Effector memory CD8-positive, alpha-beta T cell (primary cell): ENCODE data around the gene CHST12.
"Not testable (repeated sequence)": the region's sequence is repeated elsewhere in the genome, so short reads cannot be mapped to it uniquely, and the experiment has no call there.

Source experiments
- ATAC-seq: fragments of 150-1000 bp; cut with Tn5 transposase; replicated peaks from 2 replicates; pipeline ENCODE4 v1.10.0; 2021; ENCODE audit warnings: mild to moderate bottlenecking, moderate library complexity
- DNase-seq, 3 experiments: peaks; one replicate each; pipeline ENCODE4 v3.0.0; 2021
- H3K27ac Mint-ChIP-seq, 2 donors: one replicate each; pipeline ENCODE4 v1.8.0; 2022; ENCODE audit warnings: mild to moderate bottlenecking in 2 of 2, mixed read lengths in 2 of 2, moderate library complexity in 2 of 2
- H3K27me3 Mint-ChIP-seq, 2 donors: one replicate each; pipeline ENCODE4 v1.8.0; 2022; ENCODE audit warnings: mixed read lengths in 2 of 2
- H3K36me3 Mint-ChIP-seq: one replicate; pipeline ENCODE4 v1.8.0; 2022; ENCODE audit warnings: mild to moderate bottlenecking, moderate library complexity, mixed read lengths; ENCODE audit not compliant: insufficient read depth
- H3K4me1 Mint-ChIP-seq, 2 donors: one replicate each; pipeline ENCODE4 v1.8.0; 2022; ENCODE audit warnings: low read depth in 2 of 2, mixed read lengths in 2 of 2
- H3K4me3 Mint-ChIP-seq, 2 donors: one replicate each; pipeline ENCODE4 v1.8.0; 2022; ENCODE audit warnings: mild to moderate bottlenecking in 2 of 2, mixed read lengths in 2 of 2, moderate library complexity in 2 of 2
- H3K9me3 Mint-ChIP-seq, 2 donors: one replicate each; pipeline ENCODE4 v1.8.0; 2022; ENCODE audit warnings: mixed read lengths in 2 of 2

Gene CHST12

GRCh38 chr7:2452643-2453270, 49.3 kb downstream of the CHST12 start:
- H3K27ac Mint-ChIP-seq = peak overlapping the region in 1 of 2 donors; percentile 68
- ATAC-seq (no peak), DNase-seq (no peak)
- no peaks in the 10 kb centered on the region for H3K9me3 Mint-ChIP-seq
- peak overlapping the region; percentile 50 to 51 for H3K4me3 Mint-ChIP-seq
- peaks cover 6% of the 10 kb centered on the region for H3K36me3 Mint-ChIP-seq
- H3K27me3 Mint-ChIP-seq = no peaks in the 10 kb centered on the region
- peaks cover 11% of the 10 kb centered on the region in 2 donors for H3K4me1 Mint-ChIP-seq

GRCh38 chr7:2453849-2454248, 50.4 kb downstream of the CHST12 start:
- DNase-seq, ATAC-seq, H3K36me3 Mint-ChIP-seq, H3K27ac Mint-ChIP-seq, H3K4me3 Mint-ChIP-seq, H3K9me3 Mint-ChIP-seq, H3K27me3 Mint-ChIP-seq: not testable (repeated sequence)
- peaks cover 17 to 19% of the 10 kb centered on the region in 2 donors for H3K4me1 Mint-ChIP-seq

- no peak overlapping the region for H3K4me3 Mint-ChIP-seq
- no peaks in the 10 kb centered on the region for H3K27me3 Mint-ChIP-seq
- DNase-seq = no peak
- ATAC-seq = no peak
- H3K27ac Mint-ChIP-seq = peak overlapping the region; percentile 42 to 77
- peaks cover 12 to 15% of the 10 kb centered on the region in 2 donors for H3K4me1 Mint-ChIP-seq
- H3K9me3 Mint-ChIP-seq = no peaks in the 10 kb centered on the region
- H3K36me3 Mint-ChIP-seq = peaks cover 8% of the 10 kb centered on the region
These were observed 56.3 kb downstream of the CHST12 start for GRCh38 chr7:2459674-2460073.

- H3K4me3 Mint-ChIP-seq = no peak overlapping the region
- H3K4me1 Mint-ChIP-seq = peaks cover 12 to 15% of the 10 kb centered on the region in 2 donors
- no peak for DNase-seq
- ATAC-seq = no peak
- no peaks in the 10 kb centered on the region for H3K27me3 Mint-ChIP-seq
- peak overlapping the region in 1 of 2 donors; percentile 42 for H3K27ac Mint-ChIP-seq
- H3K36me3 Mint-ChIP-seq = peaks cover 8% of the 10 kb centered on the region
- no peaks in the 10 kb centered on the region for H3K9me3 Mint-ChIP-seq
These were observed 56.8 kb downstream of the CHST12 start for GRCh38 chr7:2460188-2460587.

GRCh38 chr7:2460641-2461040, 57.2 kb downstream of the CHST12 start:
- Mint-ChIP-seq H3K27me3 (no peaks in the 10 kb centered on the region), H3K4me3 (no peak overlapping the region), H3K9me3 (no peaks in the 10 kb centered on the region), H3K36me3 (peaks cover 8% of the 10 kb centered on the region), H3K27ac (no peak overlapping the region), H3K4me1 (peaks cover 12 to 15% of the 10 kb centered on the region in 2 donors)
- ATAC-seq = no peak
- no peak for DNase-seq

GRCh38 chr7:2461268-2462026, 58.0 kb downstream of the CHST12 start:
- Mint-ChIP-seq H3K4me1 (peaks cover 12 to 15% of the 10 kb centered on the region in 2 donors), H3K27me3 (no peaks in the 10 kb centered on the region), H3K27ac (no peak overlapping the region), H3K36me3 (peaks cover 8% of the 10 kb centered on the region), H3K9me3 (no peaks in the 10 kb centered on the region), H3K4me3 (no peak overlapping the region)
- DNase-seq = no peak
- no peak for ATAC-seq

GRCh38 chr7:2462731-2463130, 59.3 kb downstream of the CHST12 start:
- Mint-ChIP-seq H3K4me3 (no peak overlapping the region), H3K4me1 (peaks cover 11 to 13% of the 10 kb centered on the region in 2 donors), H3K27ac (no peak overlapping the region), H3K9me3 (no peaks in the 10 kb centered on the region), H3K36me3 (peaks cover 8% of the 10 kb centered on the region), H3K27me3 (no peaks in the 10 kb centered on the region)
- DNase-seq (no peak), ATAC-seq (no peak)

- Mint-ChIP-seq H3K4me1 (peaks cover 8 to 10% of the 10 kb centered on the region in 2 donors), H3K27ac (no peak overlapping the region), H3K9me3 (no peaks in the 10 kb centered on the region), H3K4me3 (no peak overlapping the region), H3K36me3 (peaks cover 3% of the 10 kb centered on the region), H3K27me3 (peaks cover 5 to 24% of the 10 kb centered on the region in 2 donors)
- no peak for ATAC-seq
- no peak for DNase-seq
These were observed 62.5 kb downstream of the CHST12 start for GRCh38 chr7:2465928-2466327.

- ATAC-seq (no peak), DNase-seq (no peak)
- peaks cover 3% of the 10 kb centered on the region for H3K36me3 Mint-ChIP-seq
- H3K9me3 Mint-ChIP-seq = no peaks in the 10 kb centered on the region
- H3K4me3 Mint-ChIP-seq = no peak overlapping the region
- H3K27me3 Mint-ChIP-seq = peaks cover 5 to 25% of the 10 kb centered on the region in 2 donors
- H3K27ac Mint-ChIP-seq = no peak overlapping the region
- H3K4me1 Mint-ChIP-seq = peaks cover 8 to 10% of the 10 kb centered on the region in 2 donors
These were observed 63.3 kb downstream of the CHST12 start for GRCh38 chr7:2466675-2467074.

GRCh38 chr7:2468227-2468626, 64.8 kb downstream of the CHST12 start:
- Mint-ChIP-seq H3K4me3 (no peak overlapping the region), H3K27me3 (peaks cover 5 to 25% of the 10 kb centered on the region in 2 donors), H3K9me3 (no peaks in the 10 kb centered on the region), H3K36me3 (peaks cover 3% of the 10 kb centered on the region), H3K27ac (no peak overlapping the region), H3K4me1 (peaks cover 8 to 10% of the 10 kb centered on the region in 2 donors)
- DNase-seq = no peak
- ATAC-seq = no peak

- not testable (repeated sequence) for DNase-seq, H3K36me3 Mint-ChIP-seq, H3K4me3 Mint-ChIP-seq, H3K9me3 Mint-ChIP-seq, ATAC-seq, H3K4me1 Mint-ChIP-seq, H3K27ac Mint-ChIP-seq
- peaks cover 5 to 25% of the 10 kb centered on the region in 2 donors for H3K27me3 Mint-ChIP-seq
These were observed 66.2 kb downstream of the CHST12 start for GRCh38 chr7:2469460-2470203.

- peaks cover 8 to 10% of the 10 kb centered on the region in 2 donors for H3K4me1 Mint-ChIP-seq
- DNase-seq (no peak), ATAC-seq (no peak)
- H3K27me3 Mint-ChIP-seq = peaks cover 5 to 25% of the 10 kb centered on the region in 2 donors
- no peak overlapping the region for H3K27ac Mint-ChIP-seq
- H3K36me3 Mint-ChIP-seq = peaks cover 3% of the 10 kb centered on the region
- H3K9me3 Mint-ChIP-seq = no peaks in the 10 kb centered on the region
- no peak overlapping the region for H3K4me3 Mint-ChIP-seq
These were observed 67.0 kb downstream of the CHST12 start for GRCh38 chr7:2470204-2471021.

GRCh38 chr7:2471022-2471329, 67.6 kb downstream of the CHST12 start:
- no peak for ATAC-seq
- H3K36me3 Mint-ChIP-seq = peaks cover 3% of the 10 kb centered on the region
- H3K4me3 Mint-ChIP-seq = no peak overlapping the region
- H3K9me3 Mint-ChIP-seq = no peaks in the 10 kb centered on the region
- no peak overlapping the region for H3K27ac Mint-ChIP-seq
- DNase-seq = no peak
- H3K4me1 Mint-ChIP-seq = peaks cover 8 to 10% of the 10 kb centered on the region in 2 donors
- peaks cover 5 to 25% of the 10 kb centered on the region in 2 donors for H3K27me3 Mint-ChIP-seq
